Kidney capillary endothelial cell (primary cell): Measurements from ENCODE around the gene C1QTNF7.

Experiments
- DNase-seq: peaks from one replicate; pipeline ENCODE4 v3.0.0-alpha.2; 2018; ENCODE audit warnings: low spot score

C1QTNF7 gene

DNA sequence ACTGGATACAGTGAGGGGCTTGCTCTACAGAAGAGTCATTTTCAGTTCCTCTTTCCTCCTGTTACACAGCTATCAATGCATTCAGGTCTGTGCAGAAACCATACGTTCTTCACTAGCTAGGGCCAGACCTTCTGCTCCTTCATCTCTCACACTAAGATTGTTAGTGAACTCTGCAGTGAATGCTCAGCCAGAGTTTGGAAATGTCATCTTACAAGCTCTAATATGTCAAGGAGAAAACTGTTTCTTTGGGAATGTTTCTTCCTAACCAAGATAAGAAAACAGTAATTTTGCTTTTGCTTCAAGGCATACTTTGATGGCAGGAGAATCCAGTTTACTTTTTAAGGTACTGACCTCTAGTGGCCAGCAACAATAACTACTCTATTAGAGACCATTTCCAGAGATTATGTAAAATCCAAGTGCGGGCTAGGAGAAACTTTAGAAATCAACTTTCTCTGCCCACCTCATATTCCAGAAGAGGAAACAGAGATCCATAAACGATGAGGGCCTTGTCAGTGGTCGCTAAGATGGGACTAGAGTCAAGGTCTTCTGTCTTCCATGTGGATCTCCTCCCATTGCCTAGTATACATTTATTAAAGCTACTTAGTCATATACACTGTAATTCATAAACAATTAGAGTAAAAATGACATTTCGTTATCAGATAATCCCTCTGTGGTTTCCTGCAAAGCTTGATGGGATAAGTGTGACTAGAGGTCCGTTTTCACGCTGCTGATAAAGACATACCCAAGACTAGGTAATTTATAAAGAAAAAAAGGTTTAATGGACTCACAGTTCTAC is 29.8 kb downstream of the C1QTNF7 start:
- peak; percentile 62 for DNase-seq

DNA sequence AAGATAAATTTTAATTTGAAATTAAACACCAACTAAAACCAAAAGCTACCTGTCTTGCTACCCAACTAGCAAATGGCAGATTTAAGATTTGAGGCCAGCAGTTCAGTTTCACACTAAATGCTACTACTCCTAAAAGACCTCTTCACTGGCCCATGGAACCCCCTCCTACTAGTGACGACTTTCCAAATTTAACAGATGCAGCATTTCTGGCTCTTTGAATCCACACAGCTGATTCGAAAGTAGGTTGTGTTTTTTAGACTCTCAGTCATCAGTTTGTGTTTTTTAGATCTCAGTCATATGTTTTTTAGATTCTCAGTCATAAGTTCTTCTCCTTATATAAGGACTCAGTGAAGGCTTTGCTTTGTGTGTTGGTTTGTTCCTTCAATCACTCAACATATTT is 30.8 kb downstream of the C1QTNF7 start:
- no peak for DNase-seq

DNA sequence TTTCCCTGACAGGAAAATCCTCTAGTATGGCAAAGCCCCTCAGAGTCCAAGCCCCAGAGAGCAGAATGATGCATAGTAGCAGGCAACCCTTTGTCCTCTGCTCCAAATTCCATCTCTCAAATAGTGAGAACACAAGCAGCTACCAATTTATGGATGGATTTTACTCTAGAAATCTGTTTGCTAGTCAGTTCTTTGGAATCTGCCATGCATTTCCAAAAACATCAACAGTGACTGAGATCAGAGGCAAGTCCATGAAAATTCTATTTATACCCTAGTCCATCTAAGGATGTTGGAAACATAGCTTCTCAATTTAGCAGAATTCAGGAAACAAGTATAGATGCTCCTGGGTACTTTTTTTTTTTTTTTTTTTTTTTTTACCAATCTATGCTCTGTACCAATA is 31.9 kb downstream of the C1QTNF7 start:
- DNase-seq: no peak

DNA sequence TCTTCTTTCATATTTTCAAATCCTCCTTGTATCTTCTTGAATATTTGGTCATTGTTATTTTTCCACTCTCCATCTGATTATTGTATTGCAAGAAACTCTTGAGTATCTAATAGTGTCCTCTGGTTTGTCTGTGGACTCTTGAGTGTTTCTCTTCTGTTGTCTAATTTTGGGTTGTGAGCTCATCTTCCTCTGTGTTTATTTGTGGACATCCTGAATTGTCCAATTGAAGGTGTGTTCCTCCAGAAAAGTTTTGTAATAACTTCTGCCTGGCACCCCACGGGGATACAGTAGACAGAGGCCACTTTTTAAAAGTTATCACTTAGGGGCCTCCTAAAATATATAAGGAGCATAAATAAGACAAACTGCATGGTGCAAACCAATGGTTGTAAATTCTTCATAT is 38.8 kb downstream of the C1QTNF7 start:
- no peak for DNase-seq

DNA sequence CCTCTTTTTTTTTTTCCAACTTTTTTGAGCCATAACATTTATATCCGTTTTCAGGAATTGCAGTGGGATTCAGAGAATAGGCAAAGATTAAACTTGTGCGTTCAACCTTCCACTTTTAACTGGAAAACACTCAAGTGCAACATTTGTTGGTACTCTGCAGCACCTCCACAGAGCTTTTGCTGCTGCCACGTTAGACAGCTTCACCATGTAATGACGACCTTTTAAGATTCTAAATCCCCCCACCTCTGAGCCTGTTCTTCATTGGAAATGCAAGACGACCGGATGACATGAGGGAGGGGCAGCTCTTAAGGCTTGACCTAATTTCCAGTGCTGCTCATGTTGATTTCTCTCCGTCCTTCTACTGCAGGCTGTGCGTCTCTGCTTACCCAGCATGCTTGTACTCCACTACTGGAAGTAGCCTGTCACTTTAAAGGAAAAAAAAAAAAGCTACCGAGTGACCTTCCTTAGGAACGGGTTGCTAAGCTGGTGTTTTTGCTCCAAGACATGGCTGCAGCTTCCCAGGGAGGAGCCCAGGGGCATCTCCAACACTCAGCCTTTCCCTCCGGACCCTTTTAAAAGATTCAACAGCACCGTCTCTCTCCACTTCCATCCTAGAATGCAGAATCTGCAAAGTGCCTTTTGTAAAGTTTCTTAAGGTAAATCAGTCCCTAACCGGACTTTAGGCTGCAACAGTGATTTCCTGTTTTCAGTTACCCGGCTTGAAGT is 41.7 kb downstream of the C1QTNF7 start, which contains the start of gene CC2D2A:
CC2D2A (plus strand) TSS at position 481 of the 726 bp plus-strand sequence. CDS start 6,051 bp downstream, outside the sequence.
- peak; percentile 43 for DNase-seq

DNA sequence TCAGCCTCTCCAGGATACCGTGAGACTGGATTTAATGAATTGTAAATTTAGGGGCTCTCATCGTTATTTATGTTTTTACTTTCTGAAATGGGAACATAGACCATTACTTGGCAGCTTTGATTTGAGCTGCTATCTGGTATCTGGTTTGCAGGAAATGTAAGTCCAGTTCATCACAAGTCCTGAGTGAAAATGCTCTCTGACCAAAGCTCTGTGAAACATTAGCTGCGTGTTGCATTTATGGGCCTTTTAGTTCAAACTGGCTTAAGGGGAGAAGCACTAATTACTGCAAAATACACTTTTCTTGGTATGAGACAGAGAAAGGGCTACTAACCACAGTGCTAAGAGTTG is 42.3 kb downstream of the C1QTNF7 start:
- DNase-seq: no peak

DNA sequence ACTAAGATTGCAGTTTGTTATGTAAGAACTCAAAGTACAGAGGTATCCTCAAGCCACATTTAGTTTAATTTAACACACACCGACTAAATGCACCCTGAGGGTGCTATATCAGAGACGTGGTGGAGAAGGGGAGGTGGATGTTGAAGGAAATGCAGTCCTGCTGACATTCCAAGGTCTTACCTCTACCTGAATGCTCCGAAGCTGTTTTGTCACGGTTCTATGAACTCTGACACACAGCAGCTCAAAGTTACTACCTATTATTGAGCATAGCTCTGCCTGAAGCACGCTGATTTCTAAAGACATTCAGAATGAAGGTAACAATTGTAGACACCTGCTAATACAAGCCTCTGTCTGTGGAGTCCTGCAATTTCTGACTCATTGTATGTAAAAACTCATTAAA is 48.6 kb downstream of the C1QTNF7 start:
- no peak for DNase-seq

DNA sequence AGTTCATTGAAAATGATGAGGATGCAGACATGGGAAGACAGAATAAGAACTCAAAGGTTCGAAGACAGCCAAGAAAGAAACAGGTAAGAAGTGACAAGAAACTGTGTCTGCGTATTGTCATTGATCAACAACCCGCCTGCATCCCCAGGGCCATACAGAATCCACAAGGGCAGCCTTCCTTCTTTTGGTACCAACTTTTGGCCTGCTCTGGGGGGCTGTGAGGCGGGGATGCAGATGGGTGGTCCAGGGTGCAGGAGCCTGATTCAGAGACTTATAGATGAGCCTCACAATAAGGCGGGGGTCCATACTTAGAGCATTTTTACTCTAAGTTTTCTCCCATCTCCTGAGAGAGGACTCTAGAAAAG is 50.9 kb downstream of the C1QTNF7 start:
- DNase-seq: no peak

DNA sequence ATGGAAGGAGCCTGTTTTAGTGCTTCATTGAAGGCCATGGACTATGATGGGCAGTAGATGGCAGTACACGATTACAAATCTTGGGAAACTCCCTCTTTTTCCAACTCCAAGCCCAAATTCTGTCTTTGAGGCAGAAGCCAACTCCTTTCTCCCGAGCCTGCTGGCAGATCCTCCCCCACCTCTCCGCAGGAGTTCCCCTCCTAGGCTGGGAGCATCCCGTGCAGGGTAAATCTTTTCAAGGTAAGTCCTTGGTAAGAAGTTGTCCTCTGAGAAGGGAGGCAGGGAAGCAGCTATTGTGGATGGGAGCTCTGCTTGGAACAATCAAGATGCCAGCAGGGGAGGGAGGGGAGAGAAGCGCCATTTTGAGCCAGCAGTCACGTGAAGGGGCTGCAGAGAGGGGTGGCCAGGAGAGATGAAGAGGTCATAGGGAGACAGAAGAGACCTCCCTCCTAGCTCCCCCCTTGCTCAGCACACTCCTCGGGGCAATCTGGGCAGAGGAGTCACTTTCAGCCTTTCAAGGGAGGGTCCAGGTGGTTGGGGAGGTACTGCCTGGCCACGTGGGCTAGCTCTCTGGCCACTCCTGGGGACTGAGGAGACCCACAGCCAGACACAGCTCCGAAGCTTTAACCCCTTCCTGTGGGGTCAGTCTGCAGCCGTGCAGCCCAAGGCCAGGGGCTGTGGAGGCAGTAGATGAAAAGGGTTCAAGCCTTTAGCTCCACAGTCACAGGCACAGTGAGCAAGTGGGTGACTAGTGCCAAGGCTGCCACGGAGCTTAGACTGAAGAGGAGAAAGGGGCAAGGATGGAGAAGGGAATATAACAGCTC is 51.5 kb downstream of the C1QTNF7 start:
- peak; percentile 81 for DNase-seq

DNA sequence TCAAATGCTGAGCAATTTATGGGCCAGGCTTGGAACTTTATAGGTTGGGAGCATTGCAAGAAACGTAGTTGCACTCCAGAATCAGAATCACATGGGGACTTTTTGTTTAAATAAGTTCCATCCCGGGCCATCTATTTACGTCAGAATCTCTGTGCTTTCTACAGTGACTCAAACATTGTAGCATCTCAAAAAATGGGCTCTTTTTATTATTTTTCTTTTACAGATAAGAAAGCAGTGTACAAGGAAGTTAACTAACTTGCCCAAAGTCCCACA is 52.0 kb downstream of the C1QTNF7 start:
- DNase-seq: no peak

DNA sequence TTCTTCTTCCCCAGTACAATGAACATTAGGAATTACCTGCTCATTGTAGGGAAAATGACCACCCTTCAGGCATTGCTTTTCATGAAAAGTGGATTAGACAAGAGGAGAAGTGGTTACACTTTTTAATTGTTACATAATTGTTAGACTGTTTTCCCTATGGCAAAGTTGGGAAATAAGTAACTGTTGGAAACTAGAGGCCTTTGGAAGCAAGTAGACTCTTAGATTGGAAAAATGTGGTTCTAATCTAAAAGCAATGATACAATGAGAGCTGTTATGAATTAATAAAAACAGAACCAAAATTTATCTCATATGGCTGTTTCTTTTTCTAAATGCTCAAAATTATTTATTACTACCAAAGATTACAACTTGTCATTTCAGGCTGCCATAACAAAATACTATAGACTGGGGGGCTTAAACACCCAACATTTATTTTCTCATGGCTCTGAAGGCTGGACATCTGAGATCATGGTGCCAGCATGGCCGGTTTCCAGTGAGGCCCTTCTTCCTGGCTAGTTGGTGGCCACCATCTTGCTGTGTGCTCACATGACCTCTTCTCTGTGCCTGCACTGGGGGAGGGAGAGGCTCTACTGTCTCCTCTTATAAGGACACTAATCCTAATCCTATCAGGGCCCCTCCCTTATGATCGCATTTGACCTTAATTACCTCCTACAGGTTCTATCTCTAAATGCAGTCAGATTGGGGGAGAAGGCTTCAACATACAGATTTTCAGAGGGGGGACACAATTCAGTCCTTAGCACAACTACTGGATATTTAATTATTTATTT is 54.3 kb downstream of the C1QTNF7 start:
- DNase-seq: no peak

DNA sequence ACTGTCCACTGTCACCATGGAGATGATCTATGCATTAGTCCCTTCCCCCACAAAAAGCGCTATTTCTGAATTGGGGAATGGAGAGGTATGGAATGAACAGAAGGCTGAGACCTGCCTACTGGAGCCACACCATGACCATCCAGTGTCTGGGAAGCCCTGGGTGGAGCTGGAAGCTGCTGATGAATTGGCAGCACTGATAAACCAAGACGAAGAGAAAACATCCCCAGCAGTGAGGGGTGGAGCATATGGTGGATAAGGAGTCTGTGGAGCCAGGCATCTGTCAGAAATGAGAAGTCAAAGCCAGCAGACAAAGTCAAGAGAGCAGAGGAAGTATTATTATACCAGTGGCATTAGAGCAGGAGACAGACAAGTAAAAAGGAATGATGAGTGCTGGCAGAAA is 55.0 kb downstream of the C1QTNF7 start:
- DNase-seq: no peak

DNA sequence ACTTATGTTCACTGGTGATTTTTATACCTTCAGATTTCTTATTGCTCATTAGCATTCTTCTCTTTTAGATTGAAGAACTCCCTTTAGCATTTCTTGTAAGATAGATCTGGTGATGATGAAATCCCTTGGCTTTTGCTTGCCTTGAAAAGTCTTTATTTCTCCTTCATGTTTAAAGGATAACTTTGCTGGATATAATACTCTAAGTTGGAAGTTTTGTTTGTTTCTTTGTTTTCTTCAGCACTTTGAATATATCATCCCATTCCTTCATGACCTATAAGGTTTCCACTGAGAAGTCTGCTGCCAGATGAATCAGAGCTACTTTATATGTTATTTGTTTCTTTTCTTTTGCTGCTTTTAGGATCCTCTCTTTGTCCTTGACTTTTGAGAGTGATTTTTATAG is 60.3 kb downstream of the C1QTNF7 start:
- DNase-seq: no peak

DNA sequence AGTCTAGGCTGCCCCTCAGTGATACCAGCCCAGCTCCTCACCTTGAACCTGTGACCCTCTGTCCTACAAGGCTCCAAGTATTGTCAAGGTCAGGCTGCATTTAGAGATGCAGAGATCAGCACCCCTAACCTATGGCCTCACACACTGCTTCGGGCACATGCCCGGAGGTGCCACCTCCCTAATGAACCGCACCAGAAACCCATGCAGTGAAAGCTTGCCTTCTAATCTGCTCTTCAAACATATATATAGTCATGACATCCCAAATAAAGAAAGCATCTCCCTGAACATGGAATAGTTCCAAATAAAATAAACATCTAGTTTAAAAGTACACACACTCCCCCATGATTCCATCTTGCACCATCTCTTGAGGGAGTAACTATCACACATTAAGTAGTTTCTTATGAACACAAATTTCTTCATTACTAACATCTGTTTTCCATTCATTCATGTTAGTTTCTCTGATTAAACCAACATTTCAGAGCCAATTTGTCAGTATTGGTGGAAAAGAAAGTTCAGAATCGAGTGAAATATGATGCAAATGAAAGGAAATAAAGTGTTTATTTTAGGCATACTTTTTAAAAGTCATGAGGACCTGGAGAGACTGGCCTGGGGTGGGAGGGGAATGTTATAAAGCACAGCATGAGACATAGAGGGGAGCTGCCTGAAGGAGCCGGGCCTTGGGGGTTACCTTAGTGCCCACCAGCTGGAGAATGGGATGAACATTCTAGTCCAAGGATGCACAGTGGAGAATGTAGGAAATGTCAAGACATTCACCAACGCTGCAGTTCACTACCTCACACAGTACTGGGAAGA is 61.0 kb downstream of the C1QTNF7 start:
- DNase-seq: no peak

DNA sequence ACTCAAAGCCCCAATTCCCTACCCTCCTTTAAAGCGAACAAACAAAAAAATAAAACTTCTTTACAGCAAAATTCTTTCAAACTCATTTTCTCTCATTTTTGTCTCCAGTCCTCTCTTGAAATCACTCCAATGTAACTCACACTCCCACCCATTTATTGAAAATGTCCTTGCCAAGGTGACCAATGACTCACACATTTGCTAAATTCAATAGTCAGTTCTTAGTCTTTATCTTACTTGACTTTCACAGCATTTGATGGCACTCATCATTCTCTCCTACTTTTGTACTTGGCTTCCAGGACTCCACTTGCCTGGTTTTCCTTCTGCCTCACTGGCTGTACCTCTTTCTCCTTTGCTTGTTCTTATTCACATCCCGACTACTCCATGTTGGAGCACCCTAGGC is 61.7 kb downstream of the C1QTNF7 start:
- no peak for DNase-seq

DNA sequence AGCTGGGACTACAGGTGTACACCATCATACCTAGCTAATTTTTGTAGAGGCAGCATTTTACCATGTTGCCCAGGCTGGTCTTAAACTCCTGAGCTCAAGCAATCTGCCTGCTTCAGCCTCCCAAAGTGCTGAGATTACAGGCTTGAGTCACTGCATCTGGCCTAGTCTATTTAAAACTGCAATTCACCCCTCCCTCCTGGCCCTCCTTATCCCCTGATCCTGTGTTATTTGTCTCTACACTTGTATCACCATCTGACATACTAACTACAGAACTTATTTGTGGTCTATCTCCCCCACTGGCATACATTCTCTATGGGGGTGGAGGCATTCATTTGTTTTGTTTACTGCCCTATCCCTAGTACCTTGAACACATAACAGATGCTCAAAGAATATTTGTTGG is 65.6 kb downstream of the C1QTNF7 start:
- DNase-seq: no peak

DNA sequence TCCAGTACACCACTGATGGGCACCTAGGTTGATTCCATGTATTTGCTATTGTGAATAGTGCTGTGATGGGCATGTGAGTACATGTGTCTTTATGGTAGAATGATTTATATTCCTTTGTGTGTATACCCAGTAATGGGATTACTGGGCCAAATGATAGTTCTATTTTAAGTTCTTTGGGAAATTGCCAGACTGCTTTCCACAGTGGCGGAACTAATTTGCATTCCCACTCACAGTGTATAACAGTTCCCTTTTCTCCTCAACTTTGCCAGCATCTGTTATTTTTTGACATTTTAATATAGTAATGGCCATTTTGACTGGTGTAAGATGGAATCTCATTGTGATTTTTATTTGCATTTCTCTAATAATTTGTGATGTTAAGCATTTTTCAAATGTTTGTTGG is 67.8 kb downstream of the C1QTNF7 start:
- DNase-seq: no peak
